NCI-H2107 (cell line): ENCODE data around the gene LIPI.
"Not testable (repeated sequence)": the region's sequence is repeated elsewhere in the genome, so short reads cannot be mapped to it uniquely, and the experiment has no call there.

Source experiments
- DNase-seq: peaks from one replicate; lab custom pipeline; 2025; lab: John Stamatoyannopoulos, UW

LIPI gene

DNA sequence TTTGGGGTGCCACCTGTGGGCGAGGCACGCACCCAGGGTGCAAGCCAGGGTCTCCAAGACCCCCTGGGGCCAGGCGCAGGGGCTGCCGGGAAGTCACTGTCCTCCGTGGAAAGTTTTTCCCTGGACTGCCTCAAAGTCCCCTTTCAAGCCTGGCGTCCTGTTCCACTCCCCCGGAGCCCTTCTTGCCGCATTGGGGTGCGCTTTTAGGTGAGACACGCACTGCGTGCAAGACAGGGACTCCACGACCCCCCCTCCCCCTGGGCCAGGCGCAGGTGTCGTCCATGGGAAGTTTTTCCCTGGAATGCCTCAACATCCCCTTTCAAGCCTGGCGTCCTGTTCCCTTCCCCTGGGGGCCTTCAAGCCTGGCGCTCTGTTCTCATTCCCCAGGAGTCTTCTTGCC lies 137.1 kb downstream of the LIPI start:
- DNase-seq, result no peak

DNA sequence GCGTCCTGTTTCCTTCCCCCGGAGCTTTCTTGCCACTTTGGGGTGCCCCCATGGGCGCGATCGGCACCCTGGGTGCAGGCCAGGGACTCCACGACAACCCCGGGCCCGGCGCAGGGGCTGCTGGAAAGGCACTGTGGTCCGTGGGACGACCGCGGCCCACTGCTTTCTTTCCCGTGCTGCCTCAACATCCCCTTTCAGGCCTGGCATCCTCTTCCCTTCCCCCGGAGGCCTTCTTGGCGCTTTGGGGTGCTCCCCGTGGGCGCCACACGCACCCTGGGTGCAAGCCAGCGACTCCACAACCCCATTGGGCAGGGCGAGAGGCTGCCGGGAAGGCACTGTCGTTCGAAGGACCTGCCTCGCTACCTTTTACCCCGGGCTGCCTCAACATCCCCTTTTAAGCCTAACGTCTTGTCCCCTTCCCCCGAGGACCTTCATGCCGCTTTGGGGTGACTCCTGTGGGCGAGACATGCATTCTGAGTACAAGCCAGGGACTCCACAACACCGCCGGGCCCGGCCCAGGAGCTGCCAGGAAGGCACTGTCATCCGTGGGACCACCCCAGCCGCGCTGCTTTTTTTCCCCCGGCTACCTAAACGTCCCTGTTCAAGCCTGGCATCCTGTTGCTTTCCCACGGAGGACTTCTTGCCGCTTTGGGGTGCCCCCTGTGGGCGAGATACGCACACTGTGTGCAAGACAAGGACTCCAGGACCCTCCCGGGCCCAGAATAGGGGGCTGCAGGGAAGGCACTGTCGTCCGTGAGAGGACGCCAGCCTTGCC lies 137.8 kb downstream of the LIPI start:
- DNase-seq, result no peak

DNA sequence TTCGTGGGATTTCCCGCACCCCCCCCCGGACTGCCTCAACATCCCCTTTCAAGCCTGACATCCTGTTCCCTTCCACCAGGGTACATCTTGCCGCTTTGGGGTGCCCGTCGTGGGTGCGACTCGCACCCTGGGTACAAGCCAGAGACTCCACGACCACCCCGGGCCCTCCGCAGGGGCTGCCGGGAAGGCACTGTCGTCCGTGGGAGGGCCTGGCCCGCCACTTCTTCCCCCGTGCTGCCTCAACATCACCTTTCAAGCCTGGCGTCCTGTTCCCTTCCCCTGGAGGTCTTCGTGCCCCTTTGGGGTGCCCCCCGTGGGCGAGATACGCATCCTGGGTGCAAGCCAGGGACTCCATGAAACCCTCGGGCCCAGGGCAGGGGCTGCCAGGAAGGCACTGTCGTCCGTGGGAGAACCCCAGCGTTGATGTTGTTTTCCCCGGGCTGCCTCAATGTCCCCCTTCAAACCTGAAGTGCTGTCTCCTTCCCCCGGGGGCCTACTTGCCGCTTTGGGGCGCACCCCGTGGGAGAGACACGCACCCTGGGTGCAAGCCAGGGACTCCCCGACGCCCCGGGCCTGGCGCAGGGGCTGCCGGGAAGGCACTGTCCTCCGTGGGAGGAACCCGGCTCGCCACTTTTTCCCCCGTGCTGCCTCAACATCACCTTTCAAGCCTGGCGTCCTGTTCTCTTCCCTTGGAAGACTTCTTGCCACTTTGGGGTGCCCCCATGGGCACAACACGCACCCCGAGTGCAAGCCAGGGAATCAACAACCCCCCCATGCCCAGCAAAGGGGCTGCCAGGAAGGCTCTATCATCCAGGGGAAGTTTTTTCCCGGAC lies 138.6 kb downstream of the LIPI start:
- no peak for DNase-seq

DNA sequence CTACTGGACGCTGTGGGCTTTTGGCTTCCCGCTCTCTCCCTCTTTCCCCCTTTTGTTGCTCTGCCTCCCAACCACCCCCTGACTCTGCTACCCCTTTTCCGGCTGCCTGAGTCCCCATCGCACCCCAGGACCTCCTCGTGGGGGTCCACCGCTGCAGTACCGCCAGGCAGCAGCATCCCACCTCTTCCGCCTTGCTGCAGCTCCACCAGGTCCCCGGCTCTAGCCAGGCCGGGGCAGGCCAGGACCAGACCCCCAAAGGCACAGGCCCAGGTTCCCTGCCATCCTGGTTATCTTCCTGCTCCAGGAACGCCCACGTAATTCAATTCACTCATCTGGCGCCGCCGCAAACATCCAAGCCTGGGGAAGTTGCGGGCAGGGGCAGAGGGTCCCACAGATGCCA lies 139.8 kb downstream of the LIPI start:
- DNase-seq, result no peak

DNA sequence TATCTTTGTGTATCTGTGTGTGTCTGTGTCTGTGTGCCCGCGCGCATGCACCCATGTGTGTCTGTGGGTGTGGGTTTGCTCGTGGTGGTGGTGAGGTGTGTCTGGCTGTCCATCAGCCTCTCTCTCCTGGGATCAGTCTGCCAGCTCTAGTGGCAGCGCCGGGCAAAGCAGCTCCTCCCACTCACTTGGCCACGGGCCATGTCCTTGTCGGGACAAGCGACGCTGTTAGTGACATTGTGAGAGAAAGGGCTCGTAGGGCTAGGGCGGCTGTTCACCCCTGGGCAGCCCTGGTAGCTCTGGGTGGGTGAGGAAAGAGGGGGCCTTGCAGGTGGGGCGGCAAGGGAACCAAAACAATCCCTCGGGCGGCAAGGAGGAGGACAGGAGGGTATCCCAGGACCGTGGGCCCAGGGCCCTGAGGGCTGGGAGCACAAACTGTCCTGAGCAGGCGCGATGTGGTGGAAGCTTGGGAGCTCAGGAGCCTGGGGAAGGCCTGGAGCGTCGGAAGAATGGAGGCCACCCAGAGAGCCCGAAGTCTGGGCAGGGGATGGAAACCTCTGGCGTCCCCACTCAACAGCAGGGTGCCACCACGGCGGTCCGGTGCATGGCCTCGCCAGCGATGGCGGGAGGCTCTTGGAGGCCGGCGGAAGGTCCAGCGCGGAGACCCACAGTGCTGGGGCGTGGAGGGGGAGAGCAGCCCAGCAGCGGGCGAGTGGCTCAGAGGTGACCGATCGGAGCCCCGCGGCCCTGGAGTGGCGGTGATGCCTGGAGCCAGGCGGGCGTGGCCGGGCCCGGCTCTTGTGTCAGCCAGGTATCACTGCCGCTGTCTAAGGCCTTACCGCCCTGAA lies 140.5 kb downstream of the LIPI start:
- DNase-seq, result no peak

DNA sequence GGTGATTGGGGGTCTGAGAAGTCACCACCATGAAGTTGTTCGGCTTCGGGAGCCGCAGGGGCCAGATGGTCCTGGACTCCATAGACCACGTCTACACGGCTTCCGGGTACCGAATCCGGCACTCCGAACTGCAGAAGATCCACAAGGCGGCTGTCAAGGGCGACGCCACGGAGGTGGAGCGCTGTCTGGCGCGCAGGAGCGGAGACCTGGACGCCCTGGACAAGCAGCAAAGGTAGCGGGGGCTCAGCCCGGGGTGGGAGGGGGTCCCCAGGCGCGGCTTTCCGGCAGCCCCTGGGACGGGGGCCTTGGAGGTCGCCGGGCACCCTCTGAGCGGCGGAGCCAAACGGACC lies 146.5 kb downstream of the LIPI start:
- no peak for DNase-seq

DNA sequence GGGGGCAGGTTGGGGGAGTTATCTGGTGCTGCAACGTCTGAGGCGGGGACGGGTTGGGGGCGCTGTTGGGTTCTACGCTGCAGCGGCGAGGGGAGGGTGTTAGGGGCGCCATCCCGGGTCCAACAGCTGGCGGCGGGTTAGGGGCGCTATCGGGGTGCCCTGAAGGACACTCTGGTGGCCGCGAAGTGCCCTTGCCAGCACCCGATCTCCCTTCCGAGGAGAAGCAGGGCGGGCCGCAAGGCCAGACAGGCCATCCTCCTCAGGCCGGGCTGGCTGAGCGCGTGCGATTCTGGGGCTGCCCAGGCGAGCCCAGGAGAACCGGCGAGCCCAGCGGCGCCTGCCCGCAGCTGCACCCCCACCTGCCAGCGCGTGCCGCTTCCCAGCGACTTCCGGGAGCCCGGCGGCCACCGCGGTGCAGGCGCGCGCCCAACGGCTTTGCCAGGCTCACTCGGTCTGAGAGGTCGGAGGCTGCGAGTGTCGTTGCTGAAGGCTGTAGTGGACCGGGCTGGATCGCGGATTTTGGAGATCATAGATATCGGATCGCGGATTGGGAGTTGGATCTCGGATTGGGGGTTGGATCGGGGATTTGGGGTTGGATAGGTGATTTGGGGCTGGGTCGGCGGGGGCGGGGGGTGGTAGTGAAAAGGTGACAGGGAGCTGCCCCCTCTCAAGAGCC lies 147.0 kb downstream of the LIPI start:
- not testable (repeated sequence) for DNase-seq

DNA sequence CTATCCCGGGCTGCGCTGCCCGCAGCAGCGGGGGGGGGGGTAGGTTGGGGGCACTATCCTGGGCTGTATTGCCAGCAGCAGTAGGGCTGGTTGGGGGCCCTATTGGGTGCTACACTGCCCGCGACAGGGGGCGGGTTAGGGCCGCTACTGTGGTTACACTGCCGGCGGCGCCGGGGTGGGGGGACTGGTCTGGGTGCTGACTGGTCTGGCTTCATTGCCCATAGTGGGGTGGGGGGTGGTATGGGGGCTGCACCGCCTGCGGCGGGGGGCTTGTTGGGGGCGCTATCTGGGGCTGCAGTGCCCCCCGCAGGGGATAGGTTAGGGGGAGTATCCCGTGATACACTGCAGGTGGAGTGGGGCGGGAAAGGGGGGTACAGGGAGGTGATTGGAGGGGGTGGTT lies 148.1 kb downstream of the LIPI start:
- DNase-seq, result not testable (repeated sequence)

DNA sequence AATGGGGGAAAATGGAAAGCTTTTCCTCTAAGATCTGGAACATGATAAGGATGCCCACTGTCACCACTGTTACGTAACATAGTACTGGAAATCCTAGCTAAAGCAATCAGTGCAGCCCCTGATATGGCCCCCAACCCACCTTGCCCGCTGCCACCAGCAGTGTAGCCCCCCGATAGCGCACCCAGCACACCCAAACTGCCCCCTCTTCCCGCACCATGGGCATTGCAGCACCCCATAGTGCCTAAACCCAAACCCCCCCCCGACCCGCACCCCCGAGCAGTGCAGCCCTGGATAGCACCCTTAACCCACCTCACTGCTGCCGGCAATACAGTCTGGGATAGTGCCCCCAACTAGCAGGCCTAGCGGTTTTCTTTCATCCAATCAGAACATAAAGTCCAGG lies 148.9 kb downstream of the LIPI start:
- not testable (repeated sequence) for DNase-seq

DNA sequence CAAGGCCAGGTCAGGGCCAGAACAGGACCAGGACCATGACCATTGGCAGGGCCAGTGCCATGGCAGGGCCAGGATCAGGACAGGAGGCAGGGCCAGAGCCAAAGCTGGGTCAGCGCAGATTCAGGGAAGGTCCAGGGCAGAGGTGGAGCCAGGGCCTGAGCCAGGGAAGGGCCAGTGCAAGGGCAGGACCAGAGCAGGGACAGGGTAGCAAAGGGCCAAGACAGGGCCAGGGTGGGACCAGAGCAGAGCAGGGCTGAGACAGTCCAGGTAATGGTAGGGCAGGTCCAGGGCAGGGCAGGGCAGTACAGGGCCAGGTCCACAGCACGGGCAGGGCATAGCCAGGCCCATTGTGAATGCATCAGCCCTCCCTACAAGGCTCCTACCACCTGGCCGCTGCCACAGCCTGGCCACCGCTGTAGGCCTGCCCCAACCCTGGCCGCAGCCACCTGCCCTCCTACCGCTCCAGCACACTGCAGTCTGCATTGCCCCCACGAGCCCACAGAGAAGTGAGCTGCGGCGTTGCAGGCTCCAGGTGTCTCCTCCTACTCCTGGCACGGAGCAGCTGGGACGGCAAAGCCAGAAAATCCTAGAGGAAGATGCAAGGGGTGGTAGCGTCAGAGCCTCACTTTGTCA lies 151.6 kb downstream of the LIPI start:
- DNase-seq, result not testable (repeated sequence)
